ENCODE data around the gene MDC1. TPM values are rescaled to one million over a fixed set of nuclear protein-coding genes. Genes with fewer than 3 reads are reported as not detected.
A peak's percentile ranks its signal among the peaks of the same experiment; 100 is the strongest.

Gene MDC1
- polyA plus RNA-seq, 3 donors: 0.27 to 4.5 (median 0.34) TPM

GRCh38 chr6:30686908-30687658 lies 30.0 kb downstream of the MDC1 start:
- Histone ChIP-seq H3K9me3 (replicated peaks in 1 of 2; ENCODE audit: control insufficient read depth in 1 of 2, insufficient read depth in 1 of 2, low read length in 2 of 2) (no peaks in the 10 kb centered on the region), H3K4me1 (ENCODE audit: control insufficient read depth in 1 of 2, insufficient read depth in 2 of 2, low read length in 2 of 2) (peaks cover 48 to 65% of the 10 kb centered on the region in 2 donors), H3K36me3 (replicated peaks in 1 of 2; ENCODE audit: control insufficient read depth in 1 of 2, insufficient read depth in 2 of 2, low read length in 2 of 2) (no peaks in the 10 kb centered on the region), H3K9ac (ENCODE audit: insufficient read depth, low read length, poor library complexity, severe bottlenecking) (peak overlapping the region; percentile 99), H3K4me3 (replicated peaks in 1 of 3; ENCODE audit: low read depth in 2 of 3, low read length in 3 of 3) (peak overlapping the region; percentile 96 to 100 (median 96)), H2AFZ (ENCODE audit: insufficient read depth, low read depth, low read length, poor library complexity, severe bottlenecking) (peak overlapping the region; percentile 43), H3K4me2 (replicated peaks; ENCODE audit: extremely low read depth, low read length, poor library complexity, severe bottlenecking) (peak overlapping the region; percentile 100), H3K79me2 (ENCODE audit: insufficient read depth, low read length) (peaks cover 83% of the 10 kb centered on the region), H3K27me3 (ENCODE audit: control insufficient read depth in 2 of 2, insufficient read depth in 2 of 2, low read length in 2 of 2) (no peaks in the 10 kb centered on the region), H4K20me1 (ENCODE audit: insufficient read depth, low read length) (peaks cover 39% of the 10 kb centered on the region), H3K27ac (ENCODE audit: low read depth in 1 of 2, low read length in 2 of 2) (peak overlapping the region; percentile 99)
- Mint-ChIP-seq H3K4me3 (peak overlapping the region; percentile 94 to 99), H3K27ac (peak overlapping the region; percentile 93 to 99 (median 97)), H3K36me3 (peaks cover 17 to 29% of the 10 kb centered on the region in 2 donors), H3K9me3 (no peaks in the 10 kb centered on the region), H3K27me3 (ENCODE audit: low read depth in 3 of 3) (peaks cover 0 to 6% (median 0%) of the 10 kb centered on the region in 3 donors), H3K4me1 (peaks cover 55% of the 10 kb centered on the region)
- peak; percentile 91 to 98 (median 93) for DNase-seq
- no peak for TF ChIP-seq CTCF (IDR thresholded peaks at IDR 0.05)
- under 1% methylated on average over 32 of the region's 52 CpGs for WGBS (ENCODE audit: insufficient coverage)
- intact Hi-C loops (cut with micrococcal nuclease): loop anchor here in 1 of 2 donors (2.0 kb wide), 1 partner anchor 34 kb away; the partner anchor contains the start of gene TUBB

GRCh38 chr6:30686009-30686907 lies 30.8 kb downstream of the MDC1 start, which contains the start of gene PPP1R18:
PPP1R18 (minus strand) TSS chr6:30686645; CDS start chr6:30686018, 627 bp downstream.
- Histone ChIP-seq H2AFZ (ENCODE audit: insufficient read depth, low read depth, low read length, poor library complexity, severe bottlenecking) (peak within 1 kb of the TSS; percentile 43), H4K20me1 (ENCODE audit: insufficient read depth, low read length) (peaks cover 47% of the 10 kb centered on the region)
- no peaks in the 10 kb centered on the region for H3K9me3 Mint-ChIP-seq

More at GRCh38 chr6:30686009-30686907, 30.8 kb downstream of the MDC1 start, which contains the start of gene PPP1R18:
- peaks cover 59% of the 10 kb centered on the region for H3K4me1 Mint-ChIP-seq
- H3K9ac ChIP-seq (ENCODE audit: insufficient read depth, low read length, poor library complexity, severe bottlenecking): peak within 1 kb of the TSS; percentile 99
- peak; percentile 67 to 79 (median 78) for DNase-seq
- peaks cover 0 to 6% (median 0%) of the 10 kb centered on the region in 3 donors for H3K27me3 Mint-ChIP-seq (ENCODE audit: low read depth in 3 of 3)
- no peak for TF ChIP-seq CTCF (IDR thresholded peaks at IDR 0.05)
- H3K4me2 ChIP-seq (replicated peaks; ENCODE audit: extremely low read depth, low read length, poor library complexity, severe bottlenecking): peak within 1 kb of the TSS; percentile 100
- peaks cover 91% of the 10 kb centered on the region for H3K79me2 ChIP-seq (ENCODE audit: insufficient read depth, low read length)
- H3K4me3 ChIP-seq (replicated peaks in 1 of 3; ENCODE audit: low read depth in 2 of 3, low read length in 3 of 3): peak within 1 kb of the TSS; percentile 96 to 100 (median 96)
- 0% methylated on average over 21 of the region's 41 CpGs for WGBS (ENCODE audit: insufficient coverage)
- no peaks in the 10 kb centered on the region for H3K36me3 ChIP-seq (replicated peaks in 1 of 2; ENCODE audit: control insufficient read depth in 1 of 2, insufficient read depth in 2 of 2, low read length in 2 of 2)
- H3K27ac Mint-ChIP-seq: peak within 1 kb of the TSS; percentile 93 to 99 (median 97)
- intact Hi-C loops (cut with micrococcal nuclease): loop anchor here in 1 of 2 donors (2.0 kb wide), 1 partner anchor 35 kb away; the partner anchor contains the start of gene TUBB
- peak within 1 kb of the TSS; percentile 94 to 99 for H3K4me3 Mint-ChIP-seq
- no peaks in the 10 kb centered on the region for H3K27me3 ChIP-seq (ENCODE audit: control insufficient read depth in 2 of 2, insufficient read depth in 2 of 2, low read length in 2 of 2)
- peaks cover 25 to 37% of the 10 kb centered on the region in 2 donors for H3K36me3 Mint-ChIP-seq
- H3K4me1 ChIP-seq (ENCODE audit: control insufficient read depth in 1 of 2, insufficient read depth in 2 of 2, low read length in 2 of 2): peaks cover 52 to 71% of the 10 kb centered on the region in 2 donors
- no peaks in the 10 kb centered on the region for H3K9me3 ChIP-seq (replicated peaks in 1 of 2; ENCODE audit: control insufficient read depth in 1 of 2, insufficient read depth in 1 of 2, low read length in 2 of 2)
- peak within 1 kb of the TSS; percentile 99 for H3K27ac ChIP-seq (ENCODE audit: low read depth in 1 of 2, low read length in 2 of 2)
